ENCODE measurements around the gene PTPRM. TPM values are rescaled to one million over a fixed set of nuclear protein-coding genes. Genes with fewer than 3 reads are reported as not detected.

Gene PTPRM
- total and polyA plus RNA-seq, 2 experiments from 2014 or later = 1.6 to 5.3 TPM

- Mint-ChIP-seq H3K9me3 (no peaks in the 10 kb centered on the region), H3K4me3 (no peak overlapping the region), H3K36me3 (ENCODE audit: low read depth) (no peaks in the 10 kb centered on the region), H3K27ac (no peak overlapping the region), H3K4me1 (peaks cover 14% of the 10 kb centered on the region), H3K27me3 (ENCODE audit: insufficient read depth, low read depth, poor library complexity) (peaks cover 3% of the 10 kb centered on the region)
- Histone ChIP-seq H3K4me2 (no peak overlapping the region), H3K4me3 (no peak overlapping the region), H2AFZ (no peak overlapping the region), H4K20me1 (replicated peaks; ENCODE audit: insufficient read depth) (no peaks in the 10 kb centered on the region), H3K4me1 (ENCODE audit: insufficient read depth) (no peaks in the 10 kb centered on the region), H3K9me2 (ENCODE audit: insufficient read depth) (no peaks in the 10 kb centered on the region), H3K36me3 (ENCODE audit: insufficient read depth) (no peaks in the 10 kb centered on the region), H3K79me2 (replicated peaks; ENCODE audit: insufficient read depth) (no peaks in the 10 kb centered on the region), H3F3A (replicated peaks; ENCODE audit: low read depth) (no peaks in the 10 kb centered on the region), H3K27ac (ENCODE audit: low read depth) (no peak overlapping the region), H3K27me3 (ENCODE audit: insufficient read depth) (no peaks in the 10 kb centered on the region)
- DNase-seq (ENCODE audit: low spot score) (no peak), ATAC-seq (no peak)
- TF ChIP-seq POLR2AphosphoS5 (IDR thresholded peaks at IDR 0.05; ENCODE audit: low read depth) = no peak
- no peak for TF ChIP-seq EZH2 (IDR thresholded peaks at IDR 0.05; ENCODE audit: low read depth, unreplicated experiment)
- TF ChIP-seq CTCF (conservative IDR thresholded peaks at IDR 0.05; ENCODE audit: low read depth in 2 of 2) = no peak
- TF ChIP-seq EZH2phosphoT487 (IDR thresholded peaks at IDR 0.05; ENCODE audit: unreplicated experiment) = no peak
- no peak for TF ChIP-seq STAT1 (IDR thresholded peaks at IDR 0.05; ENCODE audit: unreplicated experiment)
- TF ChIP-seq ZNF331 (CRISPR knock-in tag; IDR thresholded peaks at IDR 0.05; ENCODE audit: low read depth) = no peak
These were observed 23.9 kb downstream of the PTPRM start for GRCh38 chr18:7590826-7591560.

GRCh38 chr18:7592305-7593071, 25.4 kb downstream of the PTPRM start:
- H4K20me1 ChIP-seq (replicated peaks; ENCODE audit: insufficient read depth) = no peaks in the 10 kb centered on the region
- H3K4me2 ChIP-seq = no peak overlapping the region
- no peaks in the 10 kb centered on the region for H3K36me3 ChIP-seq (ENCODE audit: insufficient read depth)
- no peaks in the 10 kb centered on the region for H3K27me3 ChIP-seq (ENCODE audit: insufficient read depth)
- H2AFZ ChIP-seq = no peak overlapping the region
- peak; percentile 70 for DNase-seq (ENCODE audit: low spot score)
- H3K9me2 ChIP-seq (ENCODE audit: insufficient read depth) = no peaks in the 10 kb centered on the region
- no peak overlapping the region for H3K27ac ChIP-seq (ENCODE audit: low read depth)
- no peaks in the 10 kb centered on the region for H3F3A ChIP-seq (replicated peaks; ENCODE audit: low read depth)
- no peaks in the 10 kb centered on the region for H3K4me1 ChIP-seq (ENCODE audit: insufficient read depth)
- ATAC-seq = peak; percentile 100
- H3K79me2 ChIP-seq (replicated peaks; ENCODE audit: insufficient read depth) = no peaks in the 10 kb centered on the region
- no peak overlapping the region; the same call in 1 of the 2 replicates for H3K27ac Mint-ChIP-seq
- H3K4me1 Mint-ChIP-seq = peaks cover 14% of the 10 kb centered on the region
- H3K4me3 Mint-ChIP-seq = no peak overlapping the region
- peaks cover 3% of the 10 kb centered on the region for H3K27me3 Mint-ChIP-seq (ENCODE audit: insufficient read depth, low read depth, poor library complexity)
- no peaks in the 10 kb centered on the region for H3K36me3 Mint-ChIP-seq (ENCODE audit: low read depth)
- TF ChIP-seq ZNF331 (CRISPR knock-in tag; IDR thresholded peaks at IDR 0.05; ENCODE audit: low read depth) (no peak), CTCF (conservative IDR thresholded peaks at IDR 0.05; ENCODE audit: low read depth in 2 of 2) (peak; percentile 36 to 55), POLR2AphosphoS5 (IDR thresholded peaks at IDR 0.05; ENCODE audit: low read depth) (no peak)
- H3K4me3 ChIP-seq = no peak overlapping the region
- H3K9me3 Mint-ChIP-seq = no peaks in the 10 kb centered on the region
